Measurements from ENCODE around the gene SFXN2. TPM values are rescaled to one million over a fixed set of nuclear protein-coding genes. Genes with fewer than 3 reads are reported as not detected.

SFXN2 gene
- total and polyA plus RNA-seq, 2 experiments from 2014 or later = 5.7 to 6.2 TPM

GRCh38 chr10:102773320-102773719 lies 58.9 kb downstream of the SFXN2 start:
- peaks cover 33% of the 10 kb centered on the region for H3K4me1 ChIP-seq (ENCODE audit: insufficient read depth)

More at GRCh38 chr10:102773320-102773719, 58.9 kb downstream of the SFXN2 start:
- peaks cover 36% of the 10 kb centered on the region for H3K4me1 Mint-ChIP-seq
- TF ChIP-seq CTCF (conservative IDR thresholded peaks at IDR 0.05; ENCODE audit: low read depth in 2 of 2) (no peak), POLR2AphosphoS5 (IDR thresholded peaks at IDR 0.05; ENCODE audit: low read depth) (no peak), ZNF331 (CRISPR knock-in tag; IDR thresholded peaks at IDR 0.05; ENCODE audit: low read depth) (no peak), STAT1 (IDR thresholded peaks at IDR 0.05; ENCODE audit: unreplicated experiment) (no peak), JUNB (IDR thresholded peaks at IDR 0.05; ENCODE audit: unreplicated experiment) (no peak), REST (IDR thresholded peaks at IDR 0.05; ENCODE audit: unreplicated experiment) (no peak), CREB1 (CRISPR knock-in tag; IDR thresholded peaks at IDR 0.05; ENCODE audit: low read depth) (no peak), EZH2 (IDR thresholded peaks at IDR 0.05; ENCODE audit: low read depth, unreplicated experiment) (no peak), EZH2phosphoT487 (IDR thresholded peaks at IDR 0.05; ENCODE audit: unreplicated experiment) (no peak), ZNF114 (CRISPR knock-in tag; IDR thresholded peaks at IDR 0.05) (no peak), NANOG (IDR thresholded peaks at IDR 0.05; ENCODE audit: borderline replicate concordance) (no peak)
- TF ChIP-seq, protein P1, sequence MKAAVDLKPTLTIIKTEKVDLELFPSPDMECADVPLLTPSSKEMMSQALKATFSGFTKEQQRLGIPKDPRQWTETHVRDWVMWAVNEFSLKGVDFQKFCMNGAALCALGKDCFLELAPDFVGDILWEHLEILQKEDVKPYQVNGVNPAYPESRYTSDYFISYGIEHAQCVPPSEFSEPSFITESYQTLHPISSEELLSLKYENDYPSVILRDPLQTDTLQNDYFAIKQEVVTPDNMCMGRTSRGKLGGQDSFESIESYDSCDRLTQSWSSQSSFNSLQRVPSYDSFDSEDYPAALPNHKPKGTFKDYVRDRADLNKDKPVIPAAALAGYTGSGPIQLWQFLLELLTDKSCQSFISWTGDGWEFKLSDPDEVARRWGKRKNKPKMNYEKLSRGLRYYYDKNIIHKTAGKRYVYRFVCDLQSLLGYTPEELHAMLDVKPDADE (IDR thresholded peaks at IDR 0.05) = no peak
- TF ChIP-seq, protein P2, sequence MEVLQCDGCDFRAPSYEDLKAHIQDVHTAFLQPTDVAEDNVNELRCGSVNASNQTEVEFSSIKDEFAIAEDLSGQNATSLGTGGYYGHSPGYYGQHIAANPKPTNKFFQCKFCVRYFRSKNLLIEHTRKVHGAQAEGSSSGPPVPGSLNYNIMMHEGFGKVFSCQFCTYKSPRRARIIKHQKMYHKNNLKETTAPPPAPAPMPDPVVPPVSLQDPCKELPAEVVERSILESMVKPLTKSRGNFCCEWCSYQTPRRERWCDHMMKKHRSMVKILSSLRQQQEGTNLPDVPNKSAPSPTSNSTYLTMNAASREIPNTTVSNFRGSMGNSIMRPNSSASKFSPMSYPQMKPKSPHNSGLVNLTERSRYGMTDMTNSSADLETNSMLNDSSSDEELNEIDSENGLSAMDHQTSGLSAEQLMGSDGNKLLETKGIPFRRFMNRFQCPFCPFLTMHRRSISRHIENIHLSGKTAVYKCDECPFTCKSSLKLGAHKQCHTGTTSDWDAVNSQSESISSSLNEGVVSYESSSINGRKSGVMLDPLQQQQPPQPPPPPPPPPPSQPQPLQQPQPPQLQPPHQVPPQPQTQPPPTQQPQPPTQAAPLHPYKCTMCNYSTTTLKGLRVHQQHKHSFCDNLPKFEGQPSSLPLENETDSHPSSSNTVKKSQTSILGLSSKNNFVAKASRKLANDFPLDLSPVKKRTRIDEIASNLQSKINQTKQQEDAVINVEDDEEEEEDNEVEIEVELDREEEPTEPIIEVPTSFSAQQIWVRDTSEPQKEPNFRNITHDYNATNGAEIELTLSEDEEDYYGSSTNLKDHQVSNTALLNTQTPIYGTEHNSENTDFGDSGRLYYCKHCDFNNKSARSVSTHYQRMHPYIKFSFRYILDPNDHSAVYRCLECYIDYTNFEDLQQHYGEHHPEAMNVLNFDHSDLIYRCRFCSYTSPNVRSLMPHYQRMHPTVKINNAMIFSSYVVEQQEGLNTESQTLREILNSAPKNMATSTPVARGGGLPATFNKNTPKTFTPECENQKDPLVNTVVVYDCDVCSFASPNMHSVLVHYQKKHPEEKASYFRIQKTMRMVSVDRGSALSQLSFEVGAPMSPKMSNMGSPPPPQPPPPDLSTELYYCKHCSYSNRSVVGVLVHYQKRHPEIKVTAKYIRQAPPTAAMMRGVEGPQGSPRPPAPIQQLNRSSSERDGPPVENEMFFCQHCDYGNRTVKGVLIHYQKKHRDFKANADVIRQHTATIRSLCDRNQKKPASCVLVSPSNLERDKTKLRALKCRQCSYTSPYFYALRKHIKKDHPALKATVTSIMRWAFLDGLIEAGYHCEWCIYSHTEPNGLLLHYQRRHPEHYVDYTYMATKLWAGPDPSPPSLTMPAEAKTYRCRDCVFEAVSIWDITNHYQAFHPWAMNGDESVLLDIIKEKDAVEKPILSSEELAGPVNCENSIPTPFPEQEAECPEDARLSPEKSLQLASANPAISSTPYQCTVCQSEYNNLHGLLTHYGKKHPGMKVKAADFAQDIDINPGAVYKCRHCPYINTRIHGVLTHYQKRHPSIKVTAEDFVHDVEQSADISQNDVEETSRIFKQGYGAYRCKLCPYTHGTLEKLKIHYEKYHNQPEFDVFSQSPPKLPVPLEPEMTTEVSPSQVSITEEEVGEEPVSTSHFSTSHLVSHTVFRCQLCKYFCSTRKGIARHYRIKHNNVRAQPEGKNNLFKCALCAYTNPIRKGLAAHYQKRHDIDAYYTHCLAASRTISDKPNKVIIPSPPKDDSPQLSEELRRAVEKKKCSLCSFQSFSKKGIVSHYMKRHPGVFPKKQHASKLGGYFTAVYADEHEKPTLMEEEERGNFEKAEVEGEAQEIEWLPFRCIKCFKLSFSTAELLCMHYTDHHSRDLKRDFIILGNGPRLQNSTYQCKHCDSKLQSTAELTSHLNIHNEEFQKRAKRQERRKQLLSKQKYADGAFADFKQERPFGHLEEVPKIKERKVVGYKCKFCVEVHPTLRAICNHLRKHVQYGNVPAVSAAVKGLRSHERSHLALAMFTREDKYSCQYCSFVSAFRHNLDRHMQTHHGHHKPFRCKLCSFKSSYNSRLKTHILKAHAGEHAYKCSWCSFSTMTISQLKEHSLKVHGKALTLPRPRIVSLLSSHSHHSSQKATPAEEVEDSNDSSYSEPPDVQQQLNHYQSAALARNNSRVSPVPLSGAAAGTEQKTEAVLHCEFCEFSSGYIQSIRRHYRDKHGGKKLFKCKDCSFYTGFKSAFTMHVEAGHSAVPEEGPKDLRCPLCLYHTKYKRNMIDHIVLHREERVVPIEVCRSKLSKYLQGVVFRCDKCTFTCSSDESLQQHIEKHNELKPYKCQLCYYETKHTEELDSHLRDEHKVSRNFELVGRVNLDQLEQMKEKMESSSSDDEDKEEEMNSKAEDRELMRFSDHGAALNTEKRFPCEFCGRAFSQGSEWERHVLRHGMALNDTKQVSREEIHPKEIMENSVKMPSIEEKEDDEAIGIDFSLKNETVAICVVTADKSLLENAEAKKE (CRISPR knock-in tag; IDR thresholded peaks at IDR 0.05) = no peak
- H3K9me2 ChIP-seq (ENCODE audit: insufficient read depth) = no peaks in the 10 kb centered on the region
- H3K4me2 ChIP-seq = no peak overlapping the region
- DNase-seq (ENCODE audit: low spot score) (no peak), ATAC-seq (no peak)
- no peak overlapping the region for H3K27ac ChIP-seq (ENCODE audit: low read depth)
- H3K36me3 ChIP-seq (ENCODE audit: insufficient read depth) = no peaks in the 10 kb centered on the region
- H3K9me3 Mint-ChIP-seq = no peaks in the 10 kb centered on the region
- H3K27me3 Mint-ChIP-seq (ENCODE audit: insufficient read depth, low read depth, poor library complexity) = peaks cover 10% of the 10 kb centered on the region
- H2AFZ ChIP-seq = no peak overlapping the region
- no peak overlapping the region for H3K4me3 Mint-ChIP-seq
- 0 out of 2 replicates have a peak, but pooled peaks cover 2% of the 10 kb centered on the region for H4K20me1 ChIP-seq (replicated peaks; ENCODE audit: insufficient read depth)
- no peaks in the 10 kb centered on the region; the same call in none of the 2 replicates for H3K79me2 ChIP-seq (replicated peaks; ENCODE audit: insufficient read depth)
- H3K27ac Mint-ChIP-seq = no peak overlapping the region
- H3K4me3 ChIP-seq = no peak overlapping the region
- no peaks in the 10 kb centered on the region for H3F3A ChIP-seq (replicated peaks; ENCODE audit: low read depth)
- H3K36me3 Mint-ChIP-seq (ENCODE audit: low read depth) = no peaks in the 10 kb centered on the region
- H3K27me3 ChIP-seq (ENCODE audit: insufficient read depth) = no peaks in the 10 kb centered on the region

All from GM23338 (cell line).